Neuronal stem cell (in vitro differentiated cells): ENCODE measurements around the gene SLC16A10.

ENCODE experiments used
- DNase-seq: peaks from one replicate; pipeline ENCODE4 v3.0.0-alpha.2; 2013; ENCODE audit warnings: low spot score
- H2AFZ ChIP-seq: one replicate; pipeline ENCODE4 v1.6.1; 2013; ENCODE audit warnings: mild to moderate bottlenecking, low read length, inconsistent platforms
- H2AK5ac ChIP-seq: 2 replicates; pipeline ENCODE4 v1.6.1; 2013; ENCODE audit warnings: low read depth, mild to moderate bottlenecking, inconsistent platforms, low read length, moderate library complexity, mixed read lengths
- H2BK120ac ChIP-seq: 2 replicates; pipeline ENCODE4 v1.6.1; 2013; ENCODE audit warnings: low read depth, mild to moderate bottlenecking, inconsistent platforms, low read length, moderate library complexity, mixed read lengths
- H2BK12ac ChIP-seq: one replicate; pipeline ENCODE4 v1.6.1; 2013; ENCODE audit warnings: low read length, inconsistent platforms
- H2BK15ac ChIP-seq: 2 replicates; pipeline ENCODE4 v1.6.1; 2013; ENCODE audit warnings: mild to moderate bottlenecking, low read length, inconsistent platforms, mixed read lengths
- H2BK5ac ChIP-seq: one replicate; pipeline ENCODE4 v1.6.1; 2013; ENCODE audit warnings: inconsistent platforms, mild to moderate bottlenecking, low read length, moderate library complexity
- H3K14ac ChIP-seq: one replicate; pipeline ENCODE4 v1.6.1; 2013; ENCODE audit warnings: low read length, inconsistent platforms
- H3K18ac ChIP-seq: 2 replicates; pipeline ENCODE4 v1.6.1; 2013; ENCODE audit warnings: low read length, inconsistent platforms
- H3K23ac ChIP-seq: 2 replicates; pipeline ENCODE4 v1.6.1; 2013; ENCODE audit warnings: low read depth, mild to moderate bottlenecking, mixed read lengths, low read length, inconsistent platforms; ENCODE audit not compliant: poor library complexity
- H3K27ac ChIP-seq: replicated peaks from 3 replicates; pipeline ENCODE4 v1.5.1; 2013; ENCODE audit warnings: low read length, inconsistent platforms
- H3K27me3 ChIP-seq, 3 experiments: 2 replicates each; pipeline ENCODE4 v1.6.1; 2013; ENCODE audit warnings: low read length in 3 of 3, mild to moderate bottlenecking in 2 of 3, inconsistent platforms in 1 of 3, low read depth in 1 of 3, mixed read lengths in 1 of 3, moderate library complexity in 1 of 3; ENCODE audit not compliant: control insufficient read depth in 3 of 3, insufficient read depth in 3 of 3
- H3K36me3 ChIP-seq, 2 donors: replicated peaks in 1 of 2; 2 replicates each; pipeline ENCODE4 v1.6.1; 2013; ENCODE audit warnings: low read length in 2 of 2; ENCODE audit not compliant: control insufficient read depth in 2 of 2, insufficient read depth in 2 of 2
- H3K4ac ChIP-seq: 2 replicates; pipeline ENCODE4 v1.6.1; 2013; ENCODE audit warnings: inconsistent platforms, mild to moderate bottlenecking, low read length, moderate library complexity
- H3K4me1 ChIP-seq, 2 donors: 1 replicate in 1 of 2; 2 replicates in 1 of 2; pipeline ENCODE4 v1.6.1; 2013; ENCODE audit warnings: low read length in 2 of 2, low read depth in 1 of 2; ENCODE audit not compliant: control insufficient read depth in 2 of 2, insufficient read depth in 1 of 2
- H3K4me2 ChIP-seq: one replicate; pipeline ENCODE4 v1.6.1; 2013; ENCODE audit warnings: mild to moderate bottlenecking, low read length, inconsistent platforms; ENCODE audit not compliant: insufficient read depth, poor library complexity, severe bottlenecking
- H3K4me3 ChIP-seq, 2 donors: 2 replicates each; pipeline ENCODE4 v1.5.1; 2013; ENCODE audit warnings: low read length in 2 of 2, mild to moderate bottlenecking in 2 of 2, inconsistent platforms in 1 of 2, moderate library complexity in 1 of 2
- H3K79me1 ChIP-seq: one replicate; pipeline ENCODE4 v1.6.1; 2013; ENCODE audit warnings: low read depth, mild to moderate bottlenecking, inconsistent platforms, low read length, moderate library complexity
- H3K9ac ChIP-seq: one replicate; pipeline ENCODE4 v1.6.1; 2013; ENCODE audit warnings: mild to moderate bottlenecking, low read depth, low read length, inconsistent platforms; ENCODE audit not compliant: poor library complexity
- H3K9me3 ChIP-seq, 2 donors: replicated peaks in 1 of 2; 2 replicates each; pipeline versions ENCODE3 to v1.6.1; 2013; ENCODE audit warnings: low read length in 2 of 2, mild to moderate bottlenecking in 2 of 2, inconsistent platforms in 1 of 2, low read depth in 1 of 2, mixed read lengths in 1 of 2, moderate library complexity in 1 of 2; ENCODE audit not compliant: control insufficient read depth in 2 of 2, insufficient read depth in 1 of 2
- H4K8ac ChIP-seq: one replicate; pipeline ENCODE4 v1.6.1; 2013; ENCODE audit warnings: low read depth, mild to moderate bottlenecking, inconsistent platforms, low read length, moderate library complexity
- H4K91ac ChIP-seq: one replicate; pipeline ENCODE4 v1.6.1; 2013; ENCODE audit warnings: low read length, low read depth, mild to moderate bottlenecking, inconsistent platforms; ENCODE audit not compliant: poor library complexity
- WGBS, 2 donors: extraction: QIAGEN DNeasy Blood & Tissue Kit; methylation state at CpG; one replicate each; pipeline ENCODE4 v1.1.7; 2013; ENCODE audit warnings: missing lambda C conversion rate in 2 of 2, mixed read lengths in 1 of 2; ENCODE audit not compliant: insufficient read length in 2 of 2, insufficient replicate concordance in 1 of 2; ENCODE audit errors: extremely low coverage in 2 of 2; 5-methylcytosine and 5-hydroxymethylcytosine counted together

Gene SLC16A10

GRCh38 chr6:111069382-111070104 is 17.8 kb upstream of the SLC16A10 start:
- no peak for DNase-seq

DNA sequence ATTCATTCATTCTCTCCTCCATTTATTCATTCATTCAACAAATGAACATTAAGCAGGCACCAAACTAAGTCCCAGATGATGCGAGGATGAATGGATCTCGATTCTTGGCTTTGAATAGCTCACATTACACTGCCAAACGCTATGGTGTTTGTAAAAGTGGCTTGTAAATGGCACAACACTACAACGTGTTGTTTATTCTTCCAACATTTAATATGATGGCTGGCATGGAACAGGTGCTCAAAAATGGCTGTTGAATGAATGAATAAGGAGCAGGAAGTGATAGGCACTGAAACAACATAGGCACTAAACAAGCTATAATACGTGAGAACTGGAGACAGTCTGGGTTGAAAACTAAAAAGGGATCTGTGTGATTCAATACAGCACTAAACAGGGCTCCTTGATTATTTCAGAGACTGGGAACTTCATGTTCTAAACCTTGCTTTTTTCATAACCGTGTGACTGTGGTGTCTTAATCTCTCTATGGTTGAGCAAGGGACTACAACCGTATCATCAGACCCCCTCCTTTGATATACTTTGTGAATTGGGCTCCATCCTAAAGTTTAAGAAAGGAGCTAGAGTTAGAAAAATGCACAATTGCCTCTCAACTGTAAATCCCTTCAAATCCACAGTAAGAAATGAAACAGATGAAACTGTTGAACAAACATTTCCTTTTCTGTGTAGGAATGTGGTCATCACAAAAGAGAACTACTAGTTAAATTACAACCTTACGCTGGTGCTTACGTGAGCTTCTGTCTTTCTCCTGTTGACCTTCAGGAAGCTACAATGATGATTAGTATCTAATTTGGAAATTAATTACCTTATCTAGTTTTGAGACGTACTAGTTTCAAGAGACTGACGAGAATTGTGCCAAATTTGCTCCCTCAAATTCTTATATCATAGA is 16.9 kb upstream of the SLC16A10 start:
- no peak for DNase-seq
- Histone ChIP-seq H2BK15ac (no peak overlapping the region), H3K4me3 (no peak overlapping the region), H3K23ac (no peak overlapping the region), H2BK5ac (no peak overlapping the region), H3K4me1 (no peaks in the 10 kb centered on the region), H3K4me2 (no peak overlapping the region), H3K27ac (no peak overlapping the region), H3K4ac (no peak overlapping the region), H2BK12ac (no peak overlapping the region), H2BK120ac (no peak overlapping the region), H3K9ac (no peak overlapping the region), H3K9me3 (no peaks in the 10 kb centered on the region), H3K79me1 (no peaks in the 10 kb centered on the region), H3K36me3 (no peaks in the 10 kb centered on the region), H3K18ac (no peak overlapping the region), H2AK5ac (no peak overlapping the region), H4K8ac (no peak overlapping the region), H4K91ac (no peak overlapping the region), H3K14ac (no peak overlapping the region), H3K27me3 (peaks cover 0 to 34% (median 0%) of the 10 kb centered on the region in 3 experiments), H2AFZ (no peak overlapping the region)
- WGBS, 2 donors: no CpG with 5 or more reads among the region's 11 CpGs

More at GRCh38 chr6:111069382-111070104, 17.8 kb upstream of the SLC16A10 start:
- WGBS, 2 donors: no CpG with 5 or more reads among the region's 3 CpGs
- Histone ChIP-seq H3K23ac (no peak overlapping the region), H2BK15ac (no peak overlapping the region), H2AK5ac (no peak overlapping the region), H3K79me1 (no peaks in the 10 kb centered on the region), H3K4me1 (no peaks in the 10 kb centered on the region), H2BK12ac (no peak overlapping the region), H3K4ac (no peak overlapping the region), H3K27me3 (peaks cover 0 to 30% (median 0%) of the 10 kb centered on the region in 3 experiments), H3K36me3 (no peaks in the 10 kb centered on the region), H4K91ac (no peak overlapping the region), H2BK120ac (no peak overlapping the region), H3K27ac (no peak overlapping the region), H3K18ac (no peak overlapping the region), H3K9me3 (no peaks in the 10 kb centered on the region), H3K4me3 (no peak overlapping the region), H3K9ac (no peak overlapping the region), H2BK5ac (no peak overlapping the region), H2AFZ (no peak overlapping the region), H3K14ac (no peak overlapping the region), H4K8ac (no peak overlapping the region), H3K4me2 (no peak overlapping the region)

GRCh38 chr6:111072801-111073360 is 14.4 kb upstream of the SLC16A10 start:
- no peak overlapping the region for H4K8ac ChIP-seq
- no peak overlapping the region for H2BK120ac ChIP-seq
- no peaks in the 10 kb centered on the region for H3K9me3 ChIP-seq
- H2BK5ac ChIP-seq: no peak overlapping the region
- no peak overlapping the region for H3K4ac ChIP-seq
- H3K4me2 ChIP-seq: no peak overlapping the region
- H3K36me3 ChIP-seq: no peaks in the 10 kb centered on the region
- H3K4me1 ChIP-seq: no peaks in the 10 kb centered on the region
- peaks cover 0 to 34% (median 0%) of the 10 kb centered on the region in 3 experiments for H3K27me3 ChIP-seq
- no CpG with 5 or more reads among the region's 2 CpGs for WGBS, 2 donors
- DNase-seq: no peak
- H2BK12ac ChIP-seq: no peak overlapping the region
- no peak overlapping the region for H3K27ac ChIP-seq
- H3K4me3 ChIP-seq: no peak overlapping the region
- no peak overlapping the region for H3K14ac ChIP-seq
- H3K9ac ChIP-seq: no peak overlapping the region
- no peak overlapping the region for H2AK5ac ChIP-seq
- no peaks in the 10 kb centered on the region for H3K79me1 ChIP-seq
- no peak overlapping the region for H3K18ac ChIP-seq
- H2AFZ ChIP-seq: no peak overlapping the region
- H3K23ac ChIP-seq: no peak overlapping the region
- no peak overlapping the region for H4K91ac ChIP-seq
- H2BK15ac ChIP-seq: no peak overlapping the region

DNA sequence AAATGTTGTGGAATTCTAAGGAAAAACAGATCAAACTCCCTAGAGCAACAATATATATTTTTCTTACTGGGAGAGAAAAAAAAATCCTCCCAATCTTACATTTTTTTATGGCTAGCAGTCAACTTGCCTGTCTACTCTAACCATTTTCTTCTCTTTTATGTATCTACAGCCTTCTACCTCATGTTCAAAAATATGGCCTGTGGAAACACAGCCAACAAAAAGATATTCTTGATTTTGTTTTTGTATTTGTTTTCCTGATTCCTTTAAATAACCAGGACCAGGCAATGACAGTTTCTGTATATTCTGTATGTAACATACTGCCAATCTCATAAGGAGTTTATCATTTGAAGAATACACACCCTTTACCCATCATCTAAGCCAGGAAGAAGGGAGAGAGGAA is 13.0 kb upstream of the SLC16A10 start:
- Histone ChIP-seq H2BK15ac (no peak overlapping the region), H2BK12ac (no peak overlapping the region), H4K91ac (no peak overlapping the region), H3K27me3 (peaks cover 0 to 26% (median 0%) of the 10 kb centered on the region in 3 experiments), H4K8ac (no peak overlapping the region), H2BK5ac (no peak overlapping the region), H3K14ac (no peak overlapping the region), H3K23ac (no peak overlapping the region), H3K4me3 (no peak overlapping the region), H3K4me1 (no peaks in the 10 kb centered on the region), H3K79me1 (no peaks in the 10 kb centered on the region), H3K36me3 (no peaks in the 10 kb centered on the region), H3K4me2 (no peak overlapping the region), H2AK5ac (no peak overlapping the region), H3K27ac (no peak overlapping the region), H3K4ac (no peak overlapping the region), H2BK120ac (no peak overlapping the region), H3K18ac (no peak overlapping the region), H3K9ac (no peak overlapping the region), H3K9me3 (no peaks in the 10 kb centered on the region), H2AFZ (no peak overlapping the region)
- no peak for DNase-seq
